HG03354 (cell line): ENCODE data around the gene KCNH2.

Experiments
- ATAC-seq: cut with Tn5 transposase; IDR thresholded peaks from one replicate; pipeline ENCODE4 v1.9.1; 2021; ENCODE audit warnings: mild to moderate bottlenecking; ENCODE audit not compliant: unreplicated experiment, poor library complexity, severe bottlenecking

Gene KCNH2

DNA sequence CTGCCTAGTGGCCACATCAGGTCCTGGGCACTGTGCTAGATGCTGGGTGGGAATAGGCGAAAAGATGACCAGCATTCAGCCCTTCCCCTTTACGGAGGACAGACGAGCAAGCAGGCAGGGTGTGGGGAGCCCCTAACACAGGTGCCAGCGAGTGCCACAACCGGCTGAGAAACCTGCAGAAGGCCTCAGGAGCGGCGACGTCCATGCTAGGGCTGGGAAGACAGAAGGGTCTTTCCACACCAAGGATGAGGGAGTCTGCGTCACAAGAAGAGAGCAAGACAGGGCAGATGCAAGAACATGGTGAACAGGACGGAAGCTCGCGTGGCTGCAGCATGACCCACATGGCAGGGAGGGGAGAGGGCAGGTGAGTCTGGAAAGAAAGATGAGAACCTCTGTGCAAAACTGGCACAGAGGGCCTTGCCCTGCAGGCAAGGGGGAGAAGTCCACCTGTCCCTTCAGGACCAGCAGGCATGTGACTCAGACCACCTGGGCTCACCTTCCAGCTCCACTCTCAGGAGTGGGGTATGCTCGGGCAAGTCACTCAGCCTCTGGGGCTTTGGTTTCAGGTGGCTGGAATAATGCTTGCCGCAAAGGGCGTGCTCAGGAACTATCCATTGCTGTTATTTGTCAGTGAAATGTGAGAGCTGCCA is 36.6 kb downstream of the KCNH2 start:
- no peak for ATAC-seq

DNA sequence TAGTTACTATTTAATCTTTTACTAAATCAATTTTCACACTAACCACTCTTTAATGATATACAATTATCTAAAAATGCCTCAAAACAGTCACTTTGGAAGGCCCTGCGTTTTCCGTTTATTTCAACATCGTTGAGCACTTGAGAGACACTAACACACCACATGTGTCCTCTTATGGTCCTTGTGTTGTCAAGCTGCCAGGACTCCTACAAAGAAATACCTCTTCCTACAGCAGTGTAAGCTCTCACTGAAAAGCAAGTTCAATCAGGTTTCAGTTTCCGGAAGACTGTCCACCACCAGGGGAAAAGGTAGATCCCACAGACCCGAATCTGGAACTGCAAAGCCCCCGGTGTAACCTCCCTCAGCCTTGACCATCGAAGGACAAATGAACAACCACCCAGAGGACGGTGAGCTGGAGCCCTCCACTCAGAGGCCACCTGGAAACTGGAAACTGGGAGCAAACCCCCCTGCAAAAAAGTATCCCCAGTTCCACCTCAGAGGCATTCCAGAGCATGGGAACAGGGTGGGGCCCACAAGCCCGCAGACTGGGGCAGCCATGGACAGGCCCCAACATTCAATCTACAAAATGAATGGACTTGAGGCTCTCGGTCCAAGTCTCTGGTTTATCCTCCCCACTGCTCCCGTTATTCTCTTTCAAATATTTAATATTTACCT is 37.6 kb downstream of the KCNH2 start:
- no peak for ATAC-seq

DNA sequence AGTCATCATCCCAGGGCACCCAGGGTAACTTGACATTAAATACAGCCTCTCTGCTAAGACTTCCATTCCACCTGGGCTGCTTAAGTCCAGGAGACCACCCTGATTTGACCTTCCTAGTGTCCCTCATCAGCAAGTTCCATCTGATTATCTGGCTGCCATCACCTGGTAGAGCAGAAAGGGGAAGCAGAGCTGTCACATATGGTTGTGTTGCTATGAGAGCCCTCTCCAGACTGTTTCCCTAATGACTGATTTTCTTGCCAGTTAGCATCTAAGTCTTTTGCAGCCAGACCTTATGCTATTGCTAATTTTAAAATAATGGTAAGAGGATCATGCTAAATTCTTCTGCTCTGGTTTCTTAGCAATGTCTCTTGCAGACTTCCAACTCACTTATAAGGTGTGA is 38.7 kb downstream of the KCNH2 start:
- no peak for ATAC-seq

DNA sequence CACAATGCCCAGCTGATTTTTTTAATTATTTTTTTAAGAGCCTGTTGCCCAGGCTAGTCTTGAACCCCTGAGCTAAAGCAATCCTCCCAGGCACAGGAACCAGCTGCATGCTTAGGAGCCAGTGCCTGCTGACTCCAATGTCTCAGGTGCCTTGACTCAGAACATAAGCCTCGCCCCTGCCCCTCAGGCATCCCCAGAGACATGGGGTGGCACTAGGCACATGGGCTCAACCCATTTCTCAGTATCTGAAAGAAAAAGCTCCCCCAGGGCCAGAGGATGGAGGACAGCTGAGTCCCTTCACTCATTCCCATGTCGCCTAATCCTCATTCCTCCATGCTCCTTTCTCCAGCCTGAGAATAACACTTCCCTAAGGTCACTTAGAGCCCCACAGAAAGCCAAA is 39.1 kb downstream of the KCNH2 start:
- no peak for ATAC-seq

DNA sequence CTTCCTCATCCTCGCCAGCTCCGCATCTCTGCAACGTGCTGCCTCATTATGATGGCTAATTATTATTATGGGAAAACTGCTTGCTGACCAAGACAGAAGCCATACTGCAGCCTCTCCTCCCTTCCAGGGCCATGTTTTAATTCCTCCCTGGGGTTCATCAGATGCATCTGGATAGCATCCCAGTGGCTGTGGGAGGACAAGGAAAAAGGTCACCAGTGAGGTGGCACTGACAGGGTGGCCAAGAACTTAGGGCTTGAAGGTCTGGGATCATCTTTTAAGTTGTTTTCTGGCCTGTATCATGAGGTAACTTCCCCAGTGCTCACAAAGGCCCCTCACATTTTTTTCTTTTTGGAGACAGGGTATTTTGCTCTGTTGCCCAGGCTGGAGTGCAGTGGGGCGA is 39.6 kb downstream of the KCNH2 start:
- ATAC-seq = no peak

DNA sequence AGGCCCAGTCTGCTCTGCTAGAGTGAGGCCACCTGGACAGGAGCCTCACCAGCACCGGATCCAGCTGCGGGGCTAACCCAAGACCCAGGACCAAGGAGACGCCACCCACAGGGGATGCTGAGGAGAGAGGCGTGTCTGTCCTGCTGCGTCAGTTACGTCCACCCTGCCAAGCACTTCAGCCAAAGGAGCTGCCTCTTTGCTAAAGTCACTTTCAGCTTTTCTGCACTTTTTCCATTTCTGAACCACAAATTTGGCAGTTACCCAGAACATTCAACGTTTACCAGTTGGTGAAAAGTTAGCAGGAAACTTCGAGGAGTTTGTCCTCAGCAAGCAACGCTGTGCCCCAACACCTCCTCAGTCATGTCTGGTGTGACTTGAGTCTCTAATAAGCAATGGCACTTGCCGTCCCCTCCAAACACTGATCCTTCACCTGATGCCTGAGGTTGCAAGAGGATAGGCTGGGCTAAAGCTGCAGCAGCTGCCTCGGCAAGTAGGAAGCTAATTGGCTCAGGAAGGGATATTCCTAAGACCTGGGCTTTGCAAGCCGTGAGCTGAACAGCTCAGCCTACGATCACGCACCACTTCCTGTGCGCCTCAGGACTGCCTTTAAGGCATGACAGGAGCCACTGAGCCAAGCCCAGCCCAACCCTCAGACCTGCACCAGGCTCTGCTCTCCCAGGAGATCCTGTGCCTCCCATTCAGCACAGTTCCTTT is 40.1 kb downstream of the KCNH2 start:
- no peak for ATAC-seq

DNA sequence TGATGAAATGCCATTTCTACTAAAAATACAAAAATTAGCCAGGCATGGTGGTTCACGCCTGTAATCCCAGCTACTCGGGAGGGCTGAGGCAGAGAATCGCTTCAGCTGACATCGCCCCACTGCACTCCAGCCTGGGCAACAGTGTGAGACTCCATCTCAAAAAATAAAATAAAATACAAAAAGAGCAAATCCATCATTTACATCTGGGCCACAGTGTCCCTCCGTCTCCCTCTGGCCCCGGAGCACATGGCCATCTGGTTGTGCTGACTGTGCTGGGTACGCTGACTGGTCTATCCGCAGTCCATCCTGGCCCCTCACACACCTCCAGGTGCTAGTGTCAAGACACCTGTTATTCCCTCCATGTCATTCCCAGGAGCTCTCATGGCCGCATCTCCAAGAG is 42.1 kb downstream of the KCNH2 start:
- ATAC-seq = no peak

DNA sequence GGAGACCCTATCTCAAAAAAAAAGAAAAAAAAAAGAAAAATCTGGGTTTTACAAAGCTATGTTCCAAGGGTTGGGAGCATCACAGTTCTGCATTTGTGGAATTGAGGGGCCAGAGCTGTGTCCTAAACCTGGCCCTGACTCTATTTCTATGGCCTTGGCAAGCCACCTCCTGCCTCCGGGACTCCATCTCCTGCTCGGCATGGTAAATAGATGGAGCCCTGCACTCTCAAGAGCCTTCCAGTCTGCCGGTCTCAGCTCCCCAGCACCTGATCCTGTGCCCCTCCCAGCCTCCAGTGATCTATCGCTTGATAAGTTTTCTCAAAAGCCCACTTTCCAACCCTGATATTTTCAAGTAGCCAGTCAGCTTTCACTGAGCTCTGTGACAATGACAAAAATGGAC is 43.0 kb downstream of the KCNH2 start:
- no peak for ATAC-seq

DNA sequence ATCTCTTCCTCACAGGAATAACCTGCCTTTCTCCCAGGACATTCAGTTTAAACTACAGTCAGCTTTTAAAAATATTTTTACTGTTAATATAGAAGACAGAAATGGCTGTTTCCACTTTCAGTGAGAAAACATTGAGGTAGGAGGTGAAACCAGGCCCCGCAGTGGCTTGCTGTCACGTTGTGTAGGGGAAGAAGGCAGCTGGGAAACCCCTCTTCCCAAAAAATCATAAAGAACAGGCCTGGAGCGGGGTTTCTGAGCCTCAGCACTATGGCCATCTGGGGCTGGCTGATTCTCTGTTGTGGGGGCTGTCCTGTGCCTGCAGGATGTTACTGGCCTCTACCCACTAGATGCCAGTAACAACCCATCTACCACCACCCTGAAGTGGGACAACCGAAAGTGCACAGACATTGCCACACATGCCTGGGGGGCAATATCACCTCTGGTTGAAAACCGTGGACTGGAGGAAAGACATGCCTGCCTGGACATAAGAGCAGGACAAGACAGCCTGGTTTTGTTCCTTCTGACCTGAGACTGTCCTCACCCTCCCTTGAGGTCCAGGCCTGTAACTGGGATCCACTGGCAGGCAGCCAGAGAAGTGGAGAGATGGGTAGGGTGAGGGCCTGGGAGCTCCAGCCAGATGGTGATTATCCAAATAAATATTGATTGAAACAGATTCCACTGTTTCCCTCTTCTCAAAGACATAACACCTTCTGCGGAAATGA is 43.9 kb downstream of the KCNH2 start:
- no peak for ATAC-seq

DNA sequence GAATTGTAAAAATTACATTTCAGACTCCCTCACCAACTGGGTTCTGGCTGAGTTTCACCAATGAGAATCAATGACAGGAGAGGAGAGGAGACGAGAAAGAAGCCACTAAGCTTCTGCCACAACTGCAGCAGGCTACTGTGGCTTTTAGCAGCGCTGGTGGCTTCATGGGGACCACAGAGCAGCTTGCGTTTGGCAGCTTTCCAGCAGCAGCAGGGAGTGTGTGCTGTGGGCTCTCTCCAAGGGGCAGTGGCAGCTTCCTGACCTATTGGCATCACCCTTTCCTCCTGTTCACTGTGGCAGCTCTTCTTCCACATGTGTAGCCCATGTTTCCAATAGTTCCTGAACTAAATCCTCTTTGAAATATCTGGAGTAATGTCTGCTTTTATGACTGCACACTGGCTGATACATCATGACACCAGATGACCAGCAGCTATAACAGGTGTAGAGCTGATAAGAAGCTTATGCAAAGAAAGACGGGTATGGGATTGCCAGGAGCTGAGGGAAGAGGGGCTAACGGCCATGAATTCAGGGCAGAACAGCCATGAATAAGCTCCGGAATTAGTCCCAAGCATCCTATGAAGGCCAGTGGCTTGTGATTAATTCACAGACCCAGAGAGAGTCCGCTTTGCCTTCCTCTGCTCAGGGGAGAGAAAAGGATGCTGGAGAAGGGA is 46.8 kb downstream of the KCNH2 start:
- ATAC-seq = no peak

DNA sequence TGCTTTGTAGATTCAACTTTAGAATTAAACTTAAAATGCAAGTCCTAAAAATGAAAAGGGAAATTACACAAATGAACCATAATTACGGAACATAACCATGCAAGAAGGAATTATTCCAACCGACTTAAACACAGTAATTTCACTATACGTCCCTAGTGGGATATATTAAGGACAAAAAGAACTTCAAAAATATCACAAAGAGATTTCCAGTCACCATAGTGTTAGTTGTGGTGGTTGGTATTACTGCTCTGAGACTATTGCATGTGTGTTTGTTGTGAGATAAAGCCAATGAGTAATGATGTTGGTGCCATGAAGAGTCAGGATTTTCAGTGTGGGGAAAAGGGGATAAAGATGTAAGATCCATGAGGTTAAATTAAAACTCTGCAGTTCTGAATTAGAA is 49.6 kb downstream of the KCNH2 start:
- ATAC-seq = no peak

DNA sequence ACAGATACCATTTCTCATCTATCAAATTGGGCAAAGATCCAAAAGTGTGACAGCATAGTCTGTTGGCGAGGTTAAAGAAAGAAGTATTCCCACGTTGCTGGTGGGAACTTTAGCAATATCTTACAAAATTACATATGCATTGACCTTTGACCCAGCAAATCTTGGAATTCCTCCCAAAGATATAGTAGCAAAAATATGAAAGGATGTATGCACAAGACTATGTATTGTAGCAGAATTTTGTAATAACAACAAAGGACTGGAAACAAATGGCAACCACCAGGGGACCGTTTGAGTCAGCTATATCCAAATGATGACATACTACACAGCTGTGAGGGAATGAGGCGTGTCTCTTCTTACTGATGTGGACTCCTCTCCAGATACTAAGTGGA is 50.2 kb downstream of the KCNH2 start:
- ATAC-seq = no peak

DNA sequence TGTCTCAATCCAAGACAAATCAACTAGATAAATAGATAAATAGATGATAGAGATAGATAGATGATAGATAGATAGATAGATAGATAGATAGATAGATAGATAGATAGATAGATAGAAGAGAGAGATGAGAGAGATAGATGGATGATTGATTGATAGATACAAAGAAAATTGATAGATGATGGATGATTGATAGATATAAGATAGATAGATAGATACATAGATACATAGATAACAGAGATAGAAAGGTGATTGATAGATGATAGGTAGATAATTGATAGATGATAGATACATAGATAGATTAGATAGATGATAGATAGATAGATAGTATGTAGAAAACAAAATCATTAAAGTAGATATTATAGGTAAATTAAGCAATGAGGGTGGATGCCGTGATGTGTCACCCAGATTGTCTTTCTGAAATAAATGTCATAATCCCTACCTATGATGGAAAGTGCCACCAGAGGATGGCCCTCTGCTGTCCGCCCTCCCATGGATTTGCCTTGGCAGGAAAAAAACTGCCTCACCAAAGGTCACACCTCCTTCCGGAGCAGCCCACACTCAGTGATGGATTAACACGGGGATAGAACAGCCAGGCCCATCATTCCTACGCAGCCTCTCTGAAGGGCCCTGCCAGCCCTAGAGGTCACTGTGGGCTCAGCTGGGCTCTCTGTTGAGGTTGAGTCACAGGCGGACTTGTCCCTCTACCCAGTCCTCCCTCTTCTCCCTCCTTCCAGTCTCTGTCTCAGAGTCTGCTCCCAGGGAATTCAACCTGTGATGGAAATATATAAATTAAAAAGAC is 50.8 kb downstream of the KCNH2 start:
- ATAC-seq = no peak

DNA sequence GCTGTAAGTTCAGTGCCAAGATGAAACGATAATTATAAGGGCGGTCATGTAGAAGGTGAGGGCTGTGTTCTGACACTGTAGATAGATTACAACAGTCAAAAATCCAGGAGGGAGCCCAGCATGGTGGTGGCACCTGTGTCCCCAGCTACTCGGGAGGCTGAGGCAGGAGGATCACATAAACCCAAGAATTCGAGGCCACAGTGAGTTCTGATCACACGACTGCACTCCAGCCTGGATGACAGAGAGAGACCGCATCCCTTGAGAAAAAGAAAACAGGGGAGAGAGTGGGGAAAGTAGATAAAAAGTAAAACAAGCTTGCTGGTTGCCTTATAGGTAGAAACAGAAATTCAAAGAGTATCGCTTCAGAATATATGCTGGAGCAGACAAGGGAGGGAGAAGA is 52.1 kb downstream of the KCNH2 start:
- ATAC-seq = no peak

DNA sequence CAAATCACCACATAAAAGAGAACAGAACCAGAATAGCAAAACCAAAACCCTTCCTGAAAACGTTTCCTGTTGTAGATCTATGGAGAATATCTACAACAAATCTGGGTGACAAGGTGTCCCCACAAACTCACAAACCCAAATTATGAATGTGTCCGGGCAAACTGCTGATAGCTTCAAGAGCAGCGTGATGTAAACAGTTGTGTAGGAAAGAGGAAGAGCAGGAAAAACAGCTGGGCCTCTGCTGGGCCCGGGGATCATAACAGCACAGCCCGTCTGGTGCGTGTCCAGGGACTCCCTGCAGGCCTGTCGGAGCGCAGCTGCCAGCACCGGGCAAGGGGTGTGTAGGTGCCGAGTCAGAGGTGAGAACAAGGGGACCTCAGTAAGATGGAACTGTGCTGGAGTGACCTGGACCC is 53.7 kb downstream of the KCNH2 start:
- no peak for ATAC-seq

DNA sequence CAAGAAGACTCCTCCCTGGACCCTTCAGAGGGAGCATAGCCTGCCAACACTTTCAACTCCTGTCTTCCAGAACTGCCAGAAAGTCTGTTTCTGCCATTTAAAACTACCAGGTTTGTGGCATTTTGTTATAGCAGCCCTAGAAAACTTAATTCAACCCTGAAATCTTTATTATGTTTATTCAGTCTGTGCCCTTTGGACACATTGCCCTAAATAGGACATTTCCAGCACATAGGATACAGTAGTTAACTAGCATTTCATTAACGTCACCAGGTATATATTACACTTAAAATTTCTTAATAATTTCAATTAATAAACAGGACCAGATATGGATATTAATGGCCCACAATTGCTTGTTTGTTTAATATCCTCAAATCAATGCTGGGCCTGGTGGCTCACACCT is 54.3 kb downstream of the KCNH2 start:
- no peak for ATAC-seq

DNA sequence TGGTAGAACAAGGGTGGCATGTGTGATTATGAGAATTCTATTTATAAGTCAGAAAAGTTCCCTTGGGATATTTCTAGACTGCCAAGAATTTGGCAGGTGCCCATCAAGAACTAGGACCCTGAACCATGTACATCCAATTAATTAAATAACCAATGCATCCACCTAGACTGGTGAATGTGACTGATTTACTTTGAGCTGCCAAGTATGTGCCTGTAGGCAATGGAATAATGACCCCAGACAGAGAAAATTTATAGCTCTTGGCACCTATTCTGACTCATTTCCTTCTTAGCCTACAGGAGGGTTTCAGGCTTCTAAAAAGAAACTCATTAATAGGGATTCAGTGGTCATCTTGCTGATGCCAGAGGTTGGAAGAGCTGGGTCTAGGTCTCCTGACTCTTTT is 54.9 kb downstream of the KCNH2 start:
- no peak for ATAC-seq

DNA sequence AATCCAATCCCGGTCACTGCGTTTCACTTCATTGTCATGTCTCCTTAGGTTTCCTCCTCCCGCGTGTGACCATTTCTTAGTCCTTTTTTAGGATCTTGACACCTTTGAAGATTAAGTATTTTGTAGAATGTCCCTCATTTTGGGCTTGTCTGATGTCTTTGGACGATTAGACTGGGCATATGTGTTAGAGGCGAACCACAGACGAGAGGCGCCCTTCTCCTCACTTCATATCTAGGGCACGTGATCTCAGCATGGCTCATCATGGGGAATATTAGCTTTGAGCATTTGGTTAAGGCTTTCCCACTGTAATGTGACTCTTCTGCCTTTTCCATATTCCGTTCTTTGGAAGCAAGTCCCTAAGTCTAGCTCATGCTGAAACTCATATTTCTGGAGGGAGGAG is 59.0 kb downstream of the KCNH2 start:
- ATAC-seq = no peak

DNA sequence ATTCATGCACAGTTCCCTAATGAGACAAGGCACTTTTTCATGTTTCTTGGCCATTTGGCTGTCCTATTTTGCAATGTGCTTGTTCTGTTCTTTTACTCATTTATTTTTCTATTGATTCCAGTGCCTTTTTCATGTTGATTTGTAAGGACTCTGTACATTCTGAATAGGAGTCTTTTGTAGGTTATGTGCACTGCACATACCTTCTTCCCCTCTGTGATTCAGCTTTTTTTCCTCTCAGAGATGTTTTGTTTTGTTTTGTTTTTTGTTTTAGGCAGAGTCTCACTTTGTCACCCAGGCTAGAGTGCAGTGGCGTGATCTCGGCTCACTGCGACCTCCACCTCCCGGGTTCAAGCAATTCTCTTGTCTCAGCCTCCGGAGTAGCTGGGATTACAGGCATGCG is 59.7 kb downstream of the KCNH2 start:
- ATAC-seq = no peak
